Ramos (cell line): ENCODE data around the gene RPLP2.

Source experiments
- in situ Hi-C: fragments of 300-500 bp; cut with MboI; formaldehyde crosslinking; loops from one replicate; pipeline ENCODE4 v1.14.3; 2022; ENCODE audit warnings: low sequenced_read_pairs; ENCODE audit not compliant: unreplicated experiment

Gene RPLP2

DNA sequence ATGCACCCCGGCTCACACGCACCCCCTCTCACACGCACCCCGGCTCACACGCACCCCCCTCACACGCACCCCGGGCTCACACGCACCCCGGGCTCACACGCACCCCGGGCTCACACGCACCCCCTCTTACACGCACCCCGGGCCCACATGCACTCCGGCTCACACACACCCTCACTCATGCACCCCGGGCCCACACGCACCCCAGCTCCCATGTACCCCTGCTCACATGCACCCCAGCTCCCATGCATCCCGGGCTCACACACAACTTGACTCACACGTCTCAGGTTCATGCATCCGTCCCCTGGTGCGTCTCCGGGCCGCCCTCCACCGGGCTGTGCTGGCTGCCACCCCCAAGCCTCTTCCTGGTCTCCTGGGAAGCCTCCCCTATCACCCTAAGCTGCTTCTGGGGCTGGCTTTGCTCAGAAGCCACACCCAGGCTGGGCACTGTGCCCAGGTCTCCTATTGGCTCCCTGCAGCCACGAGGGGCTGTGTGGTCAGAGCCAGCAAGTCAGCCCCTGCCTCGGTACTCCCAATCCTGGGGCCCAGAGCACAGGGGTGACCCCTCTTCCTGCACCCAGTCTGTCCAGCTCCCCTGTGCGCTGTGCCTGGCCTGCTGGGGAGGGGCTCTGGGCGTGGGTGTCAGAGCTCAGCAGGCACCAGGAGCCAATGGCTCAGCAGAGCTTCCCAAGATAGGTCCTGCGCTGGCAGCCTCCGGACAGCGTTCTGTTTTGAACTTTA, 49.8 kb downstream of the RPLP2 start:
- in situ Hi-C loops, result no loop called here

DNA sequence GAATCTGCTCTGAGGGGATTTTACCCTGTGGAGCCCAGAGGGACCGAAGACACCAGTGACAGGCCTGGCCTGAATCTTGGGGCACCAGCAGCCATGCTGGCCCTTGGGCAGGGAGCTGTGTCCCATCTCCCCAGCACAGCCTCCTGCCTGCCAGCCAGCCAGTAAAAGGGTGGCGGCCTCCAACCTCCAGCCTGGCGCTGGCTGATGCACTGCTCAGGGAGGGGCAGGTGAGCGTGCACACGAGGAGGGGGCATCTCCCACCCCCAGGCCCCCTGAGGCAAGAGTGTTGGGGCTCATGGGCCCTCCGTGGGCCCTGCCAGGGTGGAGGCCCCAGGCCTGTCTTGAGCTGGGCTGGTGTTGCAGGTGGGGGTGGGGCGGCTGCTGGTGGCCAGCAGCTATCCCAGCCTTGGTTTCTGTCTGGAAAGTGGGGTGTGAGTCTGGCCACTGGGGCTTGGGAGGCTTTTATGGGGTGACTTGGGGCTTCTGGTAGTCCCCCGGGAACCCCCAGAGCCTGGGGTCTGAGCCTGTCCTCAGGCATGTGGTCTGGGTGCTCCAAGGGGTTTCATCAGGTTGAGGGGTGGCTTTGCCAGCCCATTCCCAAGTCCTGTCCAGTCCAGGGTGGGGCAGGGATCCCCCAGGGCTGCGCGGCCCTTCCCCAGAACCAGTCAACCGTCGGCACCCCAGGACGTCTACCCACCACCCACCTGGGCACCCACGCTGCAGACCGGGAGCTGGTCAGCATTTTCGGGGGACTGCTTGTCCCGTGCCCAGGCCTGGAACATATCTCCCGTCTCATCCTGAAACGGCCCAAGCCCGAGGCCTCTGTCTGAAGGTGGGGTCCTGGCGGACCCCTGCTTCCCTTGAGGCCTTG, 50.7 kb downstream of the RPLP2 start:
- in situ Hi-C loops, result no loop called here

DNA sequence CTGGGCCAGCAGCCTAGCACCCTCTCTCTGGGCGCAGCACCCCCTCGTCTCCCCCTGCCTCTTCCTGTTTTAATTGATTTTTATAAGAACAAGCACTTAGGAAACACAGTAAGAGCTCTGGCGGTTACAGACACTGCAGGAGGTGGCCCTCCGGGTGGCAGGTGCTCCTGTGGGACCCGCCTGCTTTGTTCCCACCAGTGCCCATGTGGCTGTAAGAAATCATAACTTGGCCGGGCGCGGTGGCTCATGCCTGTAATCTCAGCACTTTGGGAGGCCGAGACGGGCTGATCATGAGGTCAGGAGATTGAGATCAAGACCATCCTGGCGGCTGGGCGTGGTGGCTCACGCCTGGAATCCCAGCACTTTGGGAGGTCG, 51.3 kb downstream of the RPLP2 start:
- in situ Hi-C loops, result no loop called here

DNA sequence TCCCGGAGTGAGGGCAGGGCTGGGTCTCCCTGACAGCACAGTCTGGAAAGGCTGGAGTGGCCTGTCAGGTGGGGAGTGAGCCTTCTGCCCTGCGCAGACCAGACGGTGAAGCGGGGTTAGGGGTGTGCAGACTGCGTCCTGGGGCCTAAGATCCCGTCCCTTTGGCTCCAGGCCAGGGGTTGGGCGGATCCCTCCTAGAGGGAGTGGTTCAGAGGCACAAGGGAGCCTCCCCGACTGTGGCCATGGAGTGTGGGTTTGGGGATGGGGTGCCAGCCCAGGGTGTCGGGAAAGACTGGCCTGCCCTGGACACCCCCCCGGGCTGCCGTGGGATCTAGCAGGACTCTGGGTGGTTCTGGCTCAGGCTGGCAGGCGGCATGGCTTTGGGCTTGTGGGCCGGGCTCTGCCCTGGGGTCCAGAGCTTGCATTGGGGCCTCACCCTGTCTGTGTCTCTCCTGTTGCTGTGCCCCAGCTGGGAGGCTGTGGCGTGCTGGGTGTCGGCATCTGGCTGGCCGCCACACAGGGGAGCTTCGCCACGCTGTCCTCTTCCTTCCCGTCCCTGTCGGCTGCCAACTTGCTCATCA, 52.4 kb downstream of the RPLP2 start:
- in situ Hi-C loops, result no loop called here
